ENCODE data around the gene PSD4.

PSD4 gene

DNA sequence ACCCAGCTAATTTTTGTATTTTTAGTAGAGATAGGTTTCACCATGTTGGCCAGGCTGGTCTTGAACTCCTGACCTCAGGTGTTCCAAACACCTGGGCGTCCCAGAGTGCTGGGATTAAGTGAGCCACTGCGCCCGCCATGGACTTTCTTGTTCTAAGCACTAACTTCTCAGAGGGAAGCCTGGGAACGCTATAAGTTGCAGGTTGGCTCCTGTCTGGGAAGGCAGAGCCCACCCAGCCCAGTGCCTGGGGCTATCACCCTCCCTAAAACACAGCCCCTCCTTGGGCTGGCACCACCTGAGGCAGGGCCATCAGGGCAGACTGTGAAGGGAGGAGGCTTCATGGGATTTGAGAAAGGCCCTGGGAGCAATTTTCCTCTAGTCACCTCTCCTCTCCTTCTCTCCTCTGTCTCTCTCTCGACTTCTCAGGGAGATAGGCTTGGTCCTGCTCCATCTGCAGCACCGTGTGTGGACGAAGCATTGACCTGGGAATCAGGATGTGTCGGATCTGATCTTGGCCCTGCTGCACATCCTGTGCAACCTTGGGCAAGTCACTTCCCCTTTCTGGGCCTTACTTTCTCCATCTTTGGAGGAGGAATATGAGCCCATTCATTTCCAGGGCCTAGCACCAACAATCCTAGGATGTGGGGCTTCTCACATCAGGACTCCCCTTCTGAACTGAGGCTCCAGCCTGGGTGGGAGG is 10.9 kb downstream of the PSD4 start:
- Histone ChIP-seq H4K8ac (ENCODE audit: low read depth, low read length) (no peak overlapping the region), H3K4me3 (ENCODE audit: low read length) (no peak overlapping the region), H3K79me1 (ENCODE audit: low read length) (no peaks in the 10 kb centered on the region), H2BK5ac (ENCODE audit: low read length) (no peak overlapping the region), H3K56ac (ENCODE audit: low read length) (no peak overlapping the region), H3K4me2 (ENCODE audit: low read length) (no peak overlapping the region), H3K79me2 (ENCODE audit: control insufficient read depth, insufficient read depth, low read length) (no peaks in the 10 kb centered on the region), H3K4me1 (ENCODE audit: control insufficient read depth, low read depth, low read length) (no peaks in the 10 kb centered on the region), H3K27ac (ENCODE audit: low read depth, low read length) (no peak overlapping the region), H3K18ac (ENCODE audit: low read length) (no peak overlapping the region), H3K4ac (ENCODE audit: low read depth, low read length) (no peak overlapping the region), H4K5ac (ENCODE audit: low read length) (no peak overlapping the region), H3K9ac (ENCODE audit: low read length) (no peak overlapping the region), H2AK5ac (ENCODE audit: low read length) (no peak overlapping the region), H2BK120ac (ENCODE audit: low read depth, low read length) (no peak overlapping the region), H3K27me3 (ENCODE audit: insufficient read depth, low read length, poor library complexity) (no peaks in the 10 kb centered on the region), H3K23ac (ENCODE audit: low read length) (no peak overlapping the region), H2BK15ac (replicated peaks; ENCODE audit: low read depth) (no peak overlapping the region), H3K36me3 (ENCODE audit: control insufficient read depth, insufficient read depth, low read length) (no peaks in the 10 kb centered on the region)
- DNase-seq: no peak
- no CpG with 5 or more reads among the region's 8 CpGs for WGBS (ENCODE audit: extremely low coverage, insufficient coverage, low lambda C conversion rate)

DNA sequence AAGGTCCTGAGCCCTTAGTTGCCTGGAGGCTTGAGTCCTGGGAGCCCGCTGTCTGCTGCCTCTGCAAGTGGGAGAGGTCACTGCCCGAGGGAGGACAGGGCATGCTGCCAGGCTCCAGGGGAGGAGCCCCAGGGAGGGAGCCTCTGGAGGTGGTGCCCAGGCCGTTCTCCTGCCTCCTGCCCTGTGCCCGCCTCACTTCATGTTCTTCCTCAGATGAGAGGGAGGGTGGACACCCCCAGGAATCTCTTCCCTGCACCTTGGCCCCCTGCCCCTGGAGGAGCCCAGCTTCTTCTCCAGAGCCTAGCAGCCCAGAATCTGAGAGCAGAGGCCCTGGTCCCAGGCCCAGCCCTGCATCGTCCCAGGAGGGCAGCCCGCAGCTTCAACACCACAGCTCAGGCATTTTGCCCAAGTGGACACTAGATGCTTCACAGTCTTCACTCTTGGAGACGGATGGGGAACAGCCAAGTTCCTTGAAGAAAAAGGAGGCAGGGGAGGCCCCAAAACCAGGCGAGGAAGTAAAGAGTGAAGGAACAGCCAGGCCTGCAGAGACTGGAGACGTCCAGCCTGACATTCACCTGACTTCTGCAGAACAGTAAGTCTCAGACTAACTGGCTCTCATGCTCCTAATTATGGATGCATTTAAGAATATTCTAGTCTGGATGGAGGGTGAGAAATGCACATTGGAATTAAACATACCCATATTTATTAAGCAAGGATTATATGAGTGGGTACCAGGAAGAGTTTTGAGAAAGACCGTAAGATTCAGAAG is 12.1 kb downstream of the PSD4 start:
- Histone ChIP-seq H3K27me3 (ENCODE audit: insufficient read depth, low read length, poor library complexity) (no peaks in the 10 kb centered on the region), H2AK5ac (ENCODE audit: low read length) (no peak overlapping the region), H2BK15ac (replicated peaks; ENCODE audit: low read depth) (no peak overlapping the region), H3K4me1 (ENCODE audit: control insufficient read depth, low read depth, low read length) (no peaks in the 10 kb centered on the region), H3K79me2 (ENCODE audit: control insufficient read depth, insufficient read depth, low read length) (no peaks in the 10 kb centered on the region), H3K23ac (ENCODE audit: low read length) (no peak overlapping the region), H4K8ac (ENCODE audit: low read depth, low read length) (no peak overlapping the region), H3K4me3 (ENCODE audit: low read length) (no peak overlapping the region), H3K36me3 (ENCODE audit: control insufficient read depth, insufficient read depth, low read length) (no peaks in the 10 kb centered on the region), H3K79me1 (ENCODE audit: low read length) (no peaks in the 10 kb centered on the region), H3K4me2 (ENCODE audit: low read length) (no peak overlapping the region), H4K5ac (ENCODE audit: low read length) (no peak overlapping the region), H3K9ac (ENCODE audit: low read length) (no peak overlapping the region), H3K56ac (ENCODE audit: low read length) (no peak overlapping the region), H2BK5ac (ENCODE audit: low read length) (no peak overlapping the region), H2BK120ac (ENCODE audit: low read depth, low read length) (no peak overlapping the region), H3K4ac (ENCODE audit: low read depth, low read length) (no peak overlapping the region), H3K27ac (ENCODE audit: low read depth, low read length) (no peak overlapping the region), H3K18ac (ENCODE audit: low read length) (no peak overlapping the region)
- no CpG with 5 or more reads among the region's 10 CpGs for WGBS (ENCODE audit: extremely low coverage, insufficient coverage, low lambda C conversion rate)
- no peak for DNase-seq

DNA sequence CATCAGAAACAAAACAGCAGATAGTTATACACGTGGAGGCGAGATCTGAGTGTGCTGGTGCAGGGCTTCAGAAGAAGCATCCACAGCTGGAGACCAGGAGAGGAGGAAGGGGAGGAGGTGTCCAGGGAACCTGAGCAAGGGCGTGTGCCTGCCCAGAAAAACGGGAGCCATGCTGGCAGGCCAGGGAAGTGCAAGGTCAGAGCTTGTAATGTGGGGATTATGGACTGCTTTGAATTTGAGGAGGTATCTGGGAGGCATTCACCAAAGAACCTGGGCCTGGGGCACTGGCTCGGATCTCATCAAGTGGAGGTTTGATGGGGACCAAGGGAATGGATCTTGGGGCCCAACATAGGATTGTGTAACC is 12.6 kb downstream of the PSD4 start:
- no peak overlapping the region for H3K27ac ChIP-seq (ENCODE audit: low read depth, low read length)
- H3K23ac ChIP-seq (ENCODE audit: low read length): no peak overlapping the region
- H3K18ac ChIP-seq (ENCODE audit: low read length): no peak overlapping the region
- no peak for DNase-seq
- H3K79me2 ChIP-seq (ENCODE audit: control insufficient read depth, insufficient read depth, low read length): no peaks in the 10 kb centered on the region
- H2AK5ac ChIP-seq (ENCODE audit: low read length): no peak overlapping the region
- H3K4me1 ChIP-seq (ENCODE audit: control insufficient read depth, low read depth, low read length): no peaks in the 10 kb centered on the region
- H3K4ac ChIP-seq (ENCODE audit: low read depth, low read length): no peak overlapping the region
- no peaks in the 10 kb centered on the region for H3K79me1 ChIP-seq (ENCODE audit: low read length)
- H3K4me3 ChIP-seq (ENCODE audit: low read length): no peak overlapping the region
- H2BK5ac ChIP-seq (ENCODE audit: low read length): no peak overlapping the region
- no peaks in the 10 kb centered on the region for H3K27me3 ChIP-seq (ENCODE audit: insufficient read depth, low read length, poor library complexity)
- H3K56ac ChIP-seq (ENCODE audit: low read length): no peak overlapping the region
- H2BK15ac ChIP-seq (replicated peaks; ENCODE audit: low read depth): no peak overlapping the region
- H3K9ac ChIP-seq (ENCODE audit: low read length): no peak overlapping the region
- H4K8ac ChIP-seq (ENCODE audit: low read depth, low read length): no peak overlapping the region
- no CpG with 5 or more reads among the region's 5 CpGs for WGBS (ENCODE audit: extremely low coverage, insufficient coverage, low lambda C conversion rate)
- H3K4me2 ChIP-seq (ENCODE audit: low read length): no peak overlapping the region
- no peak overlapping the region for H2BK120ac ChIP-seq (ENCODE audit: low read depth, low read length)
- no peaks in the 10 kb centered on the region for H3K36me3 ChIP-seq (ENCODE audit: control insufficient read depth, insufficient read depth, low read length)
- H4K5ac ChIP-seq (ENCODE audit: low read length): no peak overlapping the region

DNA sequence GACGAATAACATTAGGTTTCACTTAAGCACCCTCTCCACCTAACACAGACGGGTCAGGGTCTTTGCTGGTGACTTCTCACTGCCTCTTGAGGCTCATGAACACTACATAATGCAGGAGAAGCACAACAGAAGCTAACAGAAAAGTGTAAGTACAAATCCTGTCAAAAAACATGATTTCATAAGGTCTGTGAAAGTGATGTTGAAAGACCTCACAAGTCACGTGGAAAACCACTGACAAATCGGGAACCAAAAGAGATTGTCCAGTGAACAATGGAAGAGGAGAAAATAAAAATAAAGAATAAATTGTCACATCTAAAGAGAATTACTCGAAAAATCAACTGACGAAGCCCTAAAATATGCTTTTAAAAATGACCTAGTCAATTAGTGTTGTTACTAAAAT is 14.0 kb downstream of the PSD4 start:
- no peak overlapping the region for H3K4ac ChIP-seq (ENCODE audit: low read depth, low read length)
- no peak overlapping the region for H2BK15ac ChIP-seq (replicated peaks; ENCODE audit: low read depth)
- no peak for DNase-seq
- H3K4me2 ChIP-seq (ENCODE audit: low read length): no peak overlapping the region
- no peak overlapping the region for H3K56ac ChIP-seq (ENCODE audit: low read length)
- no peak overlapping the region for H3K9ac ChIP-seq (ENCODE audit: low read length)
- H4K8ac ChIP-seq (ENCODE audit: low read depth, low read length): no peak overlapping the region
- H4K5ac ChIP-seq (ENCODE audit: low read length): no peak overlapping the region
- H3K4me1 ChIP-seq (ENCODE audit: control insufficient read depth, low read depth, low read length): no peaks in the 10 kb centered on the region
- no peak overlapping the region for H3K18ac ChIP-seq (ENCODE audit: low read length)
- H3K36me3 ChIP-seq (ENCODE audit: control insufficient read depth, insufficient read depth, low read length): no peaks in the 10 kb centered on the region
- H3K79me2 ChIP-seq (ENCODE audit: control insufficient read depth, insufficient read depth, low read length): no peaks in the 10 kb centered on the region
- H3K4me3 ChIP-seq (ENCODE audit: low read length): no peak overlapping the region
- H3K79me1 ChIP-seq (ENCODE audit: low read length): no peaks in the 10 kb centered on the region
- H3K27ac ChIP-seq (ENCODE audit: low read depth, low read length): no peak overlapping the region
- H3K23ac ChIP-seq (ENCODE audit: low read length): no peak overlapping the region
- WGBS (ENCODE audit: extremely low coverage, insufficient coverage, low lambda C conversion rate): no CpG with 5 or more reads among the region's 6 CpGs
- no peaks in the 10 kb centered on the region for H3K27me3 ChIP-seq (ENCODE audit: insufficient read depth, low read length, poor library complexity)
- no peak overlapping the region for H2BK120ac ChIP-seq (ENCODE audit: low read depth, low read length)
- H2AK5ac ChIP-seq (ENCODE audit: low read length): no peak overlapping the region
- H2BK5ac ChIP-seq (ENCODE audit: low read length): no peak overlapping the region

DNA sequence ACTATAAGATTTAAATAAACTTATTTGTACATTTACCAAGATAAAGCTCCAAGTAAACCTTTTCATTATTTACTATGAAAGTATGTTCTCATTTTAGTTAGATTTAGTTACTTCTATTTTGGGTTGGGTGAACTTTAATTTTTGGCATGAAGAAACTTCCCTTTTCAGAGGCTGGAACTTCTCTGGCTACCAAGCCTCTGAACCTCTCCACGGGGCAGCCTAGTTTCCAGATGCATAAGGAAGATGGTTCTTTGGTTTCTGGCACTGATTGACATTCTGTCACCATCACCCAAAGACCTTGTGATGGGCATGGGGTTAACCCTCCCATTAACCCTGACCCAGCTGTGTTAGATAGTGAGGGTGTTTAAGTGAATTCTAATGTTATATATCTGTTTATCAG is 17.1 kb downstream of the PSD4 start:
- Histone ChIP-seq H3K79me2 (ENCODE audit: control insufficient read depth, insufficient read depth, low read length) (no peaks in the 10 kb centered on the region), H2BK120ac (ENCODE audit: low read depth, low read length) (no peak overlapping the region), H3K18ac (ENCODE audit: low read length) (no peak overlapping the region), H3K4me2 (ENCODE audit: low read length) (no peak overlapping the region), H3K23ac (ENCODE audit: low read length) (no peak overlapping the region), H3K4me1 (ENCODE audit: control insufficient read depth, low read depth, low read length) (no peaks in the 10 kb centered on the region), H3K4me3 (ENCODE audit: low read length) (no peak overlapping the region), H4K5ac (ENCODE audit: low read length) (no peak overlapping the region), H2AK5ac (ENCODE audit: low read length) (no peak overlapping the region), H3K27ac (ENCODE audit: low read depth, low read length) (no peak overlapping the region), H3K27me3 (ENCODE audit: insufficient read depth, low read length, poor library complexity) (no peaks in the 10 kb centered on the region), H2BK5ac (ENCODE audit: low read length) (no peak overlapping the region), H2BK15ac (replicated peaks; ENCODE audit: low read depth) (no peak overlapping the region), H3K79me1 (ENCODE audit: low read length) (no peaks in the 10 kb centered on the region), H3K56ac (ENCODE audit: low read length) (no peak overlapping the region), H3K36me3 (ENCODE audit: control insufficient read depth, insufficient read depth, low read length) (no peaks in the 10 kb centered on the region), H3K4ac (ENCODE audit: low read depth, low read length) (no peak overlapping the region), H4K8ac (ENCODE audit: low read depth, low read length) (no peak overlapping the region), H3K9ac (ENCODE audit: low read length) (no peak overlapping the region)
- no peak for DNase-seq
- no CpG with 5 or more reads among the region's 1 CpG for WGBS (ENCODE audit: extremely low coverage, insufficient coverage, low lambda C conversion rate)
